Measurements from ENCODE around the gene JAK1. TPM values are rescaled to one million over a fixed set of nuclear protein-coding genes. Genes with fewer than 3 reads are reported as not detected.

JAK1 gene
- total and polyA plus RNA-seq, 9 of the 15 experiments (the other 6 are each of a cell fraction or from before 2014, with no cell fraction given): 9.7 to 44.1 (median 42.5) TPM

- H3K4me3 ChIP-seq: no peak overlapping the region
- TF ChIP-seq POLR2AphosphoS2 (IDR thresholded peaks at IDR 0.05; ENCODE audit: low read length) (no peak), MTA2 (IDR thresholded peaks at IDR 0.05; ENCODE audit: low read depth) (no peak), ZNF408 (CRISPR knock-in tag; IDR thresholded peaks at IDR 0.05; ENCODE audit: low read depth) (no peak), MCM3 (IDR thresholded peaks at IDR 0.05) (no peak), SRSF1 (IDR thresholded peaks at IDR 0.05; ENCODE audit: low read depth, low read length) (no peak), ZNF57 (CRISPR knock-in tag; IDR thresholded peaks at IDR 0.05) (no peak), STAT5A (IDR thresholded peaks at IDR 0.05; ENCODE audit: borderline replicate concordance, low read length) (no peak), ZNF12 (CRISPR knock-in tag; IDR thresholded peaks at IDR 0.05) (no peak), RBBP5 (IDR thresholded peaks at IDR 0.05; ENCODE audit: borderline replicate concordance, insufficient read depth, low read length, poor library complexity, severe bottlenecking) (no peak), ETV1 (tag; conservative IDR thresholded peaks at IDR 0.05; ENCODE audit: low read depth) (no peak), PML (IDR thresholded peaks at IDR 0.05; ENCODE audit: low read length) (no peak), ZNF121 (CRISPR knock-in tag; conservative IDR thresholded peaks at IDR 0.05) (no peak), ZNF398 (CRISPR knock-in tag; IDR thresholded peaks at IDR 0.05) (no peak), ELF2 (CRISPR knock-in tag; IDR thresholded peaks at IDR 0.05) (no peak), CBX1 (IDR thresholded peaks at IDR 0.05; ENCODE audit: low read depth) (no peak)
- TF ChIP-seq, protein P1, sequence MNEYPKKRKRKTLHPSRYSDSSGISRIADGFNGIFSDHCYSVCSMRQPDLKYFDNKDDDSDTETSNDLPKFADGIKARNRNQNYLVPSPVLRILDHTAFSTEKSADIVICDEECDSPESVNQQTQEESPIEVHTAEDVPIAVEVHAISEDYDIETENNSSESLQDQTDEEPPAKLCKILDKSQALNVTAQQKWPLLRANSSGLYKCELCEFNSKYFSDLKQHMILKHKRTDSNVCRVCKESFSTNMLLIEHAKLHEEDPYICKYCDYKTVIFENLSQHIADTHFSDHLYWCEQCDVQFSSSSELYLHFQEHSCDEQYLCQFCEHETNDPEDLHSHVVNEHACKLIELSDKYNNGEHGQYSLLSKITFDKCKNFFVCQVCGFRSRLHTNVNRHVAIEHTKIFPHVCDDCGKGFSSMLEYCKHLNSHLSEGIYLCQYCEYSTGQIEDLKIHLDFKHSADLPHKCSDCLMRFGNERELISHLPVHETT (CRISPR knock-in tag; conservative IDR thresholded peaks at IDR 0.05 in 1 of 2, IDR thresholded peaks at IDR 0.05 in 1 of 2): no peak
- TF ChIP-seq, protein P2, sequence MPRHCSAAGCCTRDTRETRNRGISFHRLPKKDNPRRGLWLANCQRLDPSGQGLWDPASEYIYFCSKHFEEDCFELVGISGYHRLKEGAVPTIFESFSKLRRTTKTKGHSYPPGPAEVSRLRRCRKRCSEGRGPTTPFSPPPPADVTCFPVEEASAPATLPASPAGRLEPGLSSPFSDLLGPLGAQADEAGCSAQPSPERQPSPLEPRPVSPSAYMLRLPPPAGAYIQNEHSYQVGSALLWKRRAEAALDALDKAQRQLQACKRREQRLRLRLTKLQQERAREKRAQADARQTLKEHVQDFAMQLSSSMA (CRISPR knock-in tag; IDR thresholded peaks at IDR 0.05): no peak
- TF ChIP-seq, protein P3, sequence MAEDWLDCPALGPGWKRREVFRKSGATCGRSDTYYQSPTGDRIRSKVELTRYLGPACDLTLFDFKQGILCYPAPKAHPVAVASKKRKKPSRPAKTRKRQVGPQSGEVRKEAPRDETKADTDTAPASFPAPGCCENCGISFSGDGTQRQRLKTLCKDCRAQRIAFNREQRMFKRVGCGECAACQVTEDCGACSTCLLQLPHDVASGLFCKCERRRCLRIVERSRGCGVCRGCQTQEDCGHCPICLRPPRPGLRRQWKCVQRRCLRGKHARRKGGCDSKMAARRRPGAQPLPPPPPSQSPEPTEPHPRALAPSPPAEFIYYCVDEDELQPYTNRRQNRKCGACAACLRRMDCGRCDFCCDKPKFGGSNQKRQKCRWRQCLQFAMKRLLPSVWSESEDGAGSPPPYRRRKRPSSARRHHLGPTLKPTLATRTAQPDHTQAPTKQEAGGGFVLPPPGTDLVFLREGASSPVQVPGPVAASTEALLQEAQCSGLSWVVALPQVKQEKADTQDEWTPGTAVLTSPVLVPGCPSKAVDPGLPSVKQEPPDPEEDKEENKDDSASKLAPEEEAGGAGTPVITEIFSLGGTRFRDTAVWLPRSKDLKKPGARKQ (CRISPR knock-in tag; IDR thresholded peaks at IDR 0.05): no peak
- H3K79me2 ChIP-seq (ENCODE audit: control insufficient read depth, insufficient read depth, low read length): no peaks in the 10 kb centered on the region
- FAIRE-seq: no peak
- intact Hi-C loops (cut with micrococcal nuclease) (no loop called here), in situ Hi-C loops (cut with MboI) (no loop called here)
- ChIA-PET POLR2A (interaction anchor here (0.7 to 0.8 kb wide), 2 partner anchors 44 to 72 kb away, joined by 3 read pairs; no protein-coding TSS in a partner anchor), CTCF (ENCODE audit: low intra/inter-chr PET ratio) (no interaction called here)
- no peak overlapping the region for H3K4me2 ChIP-seq (ENCODE audit: insufficient read depth, low read length)
- H2AFZ ChIP-seq (ENCODE audit: low read depth, low read length): no peak overlapping the region
- ATAC-seq: no peak
- DNase-seq (ENCODE audit: extremely low read depth in 1 of 4, low spot score in 3 of 4): no peak
- H3K9me3 ChIP-seq (replicated peaks; ENCODE audit: control insufficient read depth, insufficient read depth, low read depth, low read length): no peaks in the 10 kb centered on the region
- H3K27ac ChIP-seq (ENCODE audit: extremely low read depth, low read depth, low read length): no peak overlapping the region
- H3K4me1 ChIP-seq (replicated peaks in 1 of 2; ENCODE audit: control insufficient read depth in 2 of 2, insufficient read depth in 2 of 2, low read length in 2 of 2): no peaks in the 10 kb centered on the region
- H3K9ac ChIP-seq (ENCODE audit: insufficient read depth in 1 of 2, low read depth in 2 of 2, low read length in 2 of 2): no peak overlapping the region
- no peaks in the 10 kb centered on the region for H3K9me1 ChIP-seq (ENCODE audit: control insufficient read depth, insufficient read depth, low read length)
- no peaks in the 10 kb centered on the region for H4K20me1 ChIP-seq (replicated peaks; ENCODE audit: control insufficient read depth, insufficient read depth, low read length)
- no TSS peak for BruUV-seq (replicated peaks)
- H3K27me3 ChIP-seq (ENCODE audit: control insufficient read depth in 2 of 2, insufficient read depth in 2 of 2, low read length in 2 of 2): no peaks in the 10 kb centered on the region
- H3K36me3 ChIP-seq (ENCODE audit: control insufficient read depth, insufficient read depth, low read length): peaks cover 56% of the 10 kb centered on the region; the same call in 2 of the 3 replicates
- 86% methylated on average over 11 of the region's 11 CpGs for WGBS (ENCODE audit: insufficient coverage, low coverage, missing lambda C conversion rate)
Measured at GRCh38 chr1:64849942-64850341, 116.4 kb downstream of the JAK1 start.

Measured in K562 (cell line).